GM18951 (cell line): ENCODE data around the gene TBX19.

Experiments used
- POLR2A ChIP-seq: IDR thresholded peaks from 4 replicates; pipeline ENCODE4 v1.6.1; 2011; ENCODE audit warnings: mild to moderate bottlenecking; ENCODE audit not compliant: insufficient read length, insufficient read depth; ENCODE audit errors: extremely low read depth
- in situ Hi-C: fragments of 300-500 bp; cut with MboI; formaldehyde crosslinking; loops from one replicate; pipeline ENCODE4 v1.12.0; 2022; ENCODE audit warnings: low sequenced_read_pairs, mixed read lengths, inconsistent platforms; ENCODE audit not compliant: unreplicated experiment

Gene TBX19

GRCh38 chr1:168260393-168260792, 20.3 kb upstream of the TBX19 start:
- TF ChIP-seq POLR2A, result no peak
- in situ Hi-C loops, result no loop called here

- no peak for TF ChIP-seq POLR2A
- in situ Hi-C loops, result no loop called here
Observed at GRCh38 chr1:168261390-168261789, 19.3 kb upstream of the TBX19 start.

- TF ChIP-seq POLR2A, result no peak
- in situ Hi-C loops, result no loop called here
Observed at GRCh38 chr1:168263130-168263529, 17.5 kb upstream of the TBX19 start.

- TF ChIP-seq POLR2A, result no peak
- in situ Hi-C loops, result no loop called here
Observed at GRCh38 chr1:168264296-168264695, 16.4 kb upstream of the TBX19 start.

GRCh38 chr1:168265596-168265995, 15.1 kb upstream of the TBX19 start:
- in situ Hi-C loops, result no loop called here
- TF ChIP-seq POLR2A, result no peak

GRCh38 chr1:168266644-168267186, 14.0 kb upstream of the TBX19 start:
- TF ChIP-seq POLR2A, result no peak
- in situ Hi-C loops, result no loop called here

GRCh38 chr1:168271636-168272035, 9.0 kb upstream of the TBX19 start:
- in situ Hi-C loops, result no loop called here

GRCh38 chr1:168273575-168273974, 7.1 kb upstream of the TBX19 start:
- in situ Hi-C loops, result no loop called here
- TF ChIP-seq POLR2A, result no peak

More at GRCh38 chr1:168271636-168272035, 9.0 kb upstream of the TBX19 start:
- TF ChIP-seq POLR2A, result no peak

- no peak for TF ChIP-seq POLR2A
- in situ Hi-C loops, result no loop called here
Observed at GRCh38 chr1:168279253-168279652, 1.4 kb upstream of the TBX19 start.

GRCh38 chr1:168281603-168282325, 1.1 kb downstream of the TBX19 start:
- TF ChIP-seq POLR2A, result no peak
- in situ Hi-C loops, result no loop called here

GRCh38 chr1:168285521-168285790, 4.8 kb downstream of the TBX19 start:
- in situ Hi-C loops, result no loop called here

GRCh38 chr1:168285971-168286927, 5.6 kb downstream of the TBX19 start:
- no peak for TF ChIP-seq POLR2A
- in situ Hi-C loops, result no loop called here

More at GRCh38 chr1:168285521-168285790, 4.8 kb downstream of the TBX19 start:
- TF ChIP-seq POLR2A, result no peak

GRCh38 chr1:168287237-168287664, 6.6 kb downstream of the TBX19 start:
- in situ Hi-C loops, result no loop called here

More at GRCh38 chr1:168287237-168287664, 6.6 kb downstream of the TBX19 start:
- TF ChIP-seq POLR2A, result no peak
